ENCODE results near the gene ATP5F1E. TPM values are rescaled to one million over a fixed set of nuclear protein-coding genes. Genes with fewer than 3 reads are reported as not detected.

ATP5F1E gene
- total and polyA plus RNA-seq, 4 donors, result 11.7 to 148 (median 27.7) TPM

DNA sequence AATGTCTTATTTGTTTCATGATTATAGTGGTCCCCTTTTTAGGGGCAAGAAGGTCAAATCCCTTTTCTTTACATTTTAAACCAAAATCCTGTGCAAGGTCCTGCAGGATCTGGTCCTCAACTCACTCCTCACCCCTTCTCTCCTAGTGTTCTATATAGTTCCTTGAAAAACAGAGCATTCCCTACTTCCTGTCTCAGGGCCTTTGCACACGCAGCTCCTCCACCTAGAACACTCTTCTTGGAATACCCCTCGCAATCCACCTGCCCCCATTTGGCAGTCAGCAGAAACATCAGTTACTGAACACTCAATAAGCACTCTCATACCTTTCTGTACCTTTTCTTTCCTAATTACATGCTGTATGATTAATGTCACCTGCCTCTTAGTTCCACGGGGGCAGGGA is 3.2 kb upstream of the ATP5F1E start:
- no peaks in the 10 kb centered on the region for H3K9me3 ChIP-seq (ENCODE audit: control insufficient read depth in 4 of 4, low read length in 3 of 4)
- H3K9ac ChIP-seq (ENCODE audit: low read depth in 1 of 2, low read length in 2 of 2), result no peak overlapping the region
- no peak for DNase-seq (ENCODE audit: low spot score)
- H3K27ac ChIP-seq (ENCODE audit: low read depth in 1 of 2, low read length in 2 of 2), result no peak overlapping the region
- H3K4me1 ChIP-seq (ENCODE audit: control insufficient read depth in 4 of 4, insufficient read depth in 4 of 4, low read length in 3 of 4), result peaks cover 4 to 16% (median 13%) of the 10 kb centered on the region in 4 donors
- 86% methylated on average over 3 of the region's 3 CpGs for WGBS
- no peak for TF ChIP-seq EGR1 (IDR thresholded peaks at IDR 0.05; ENCODE audit: low read depth in 2 of 2)
- TF ChIP-seq, protein P1, sequence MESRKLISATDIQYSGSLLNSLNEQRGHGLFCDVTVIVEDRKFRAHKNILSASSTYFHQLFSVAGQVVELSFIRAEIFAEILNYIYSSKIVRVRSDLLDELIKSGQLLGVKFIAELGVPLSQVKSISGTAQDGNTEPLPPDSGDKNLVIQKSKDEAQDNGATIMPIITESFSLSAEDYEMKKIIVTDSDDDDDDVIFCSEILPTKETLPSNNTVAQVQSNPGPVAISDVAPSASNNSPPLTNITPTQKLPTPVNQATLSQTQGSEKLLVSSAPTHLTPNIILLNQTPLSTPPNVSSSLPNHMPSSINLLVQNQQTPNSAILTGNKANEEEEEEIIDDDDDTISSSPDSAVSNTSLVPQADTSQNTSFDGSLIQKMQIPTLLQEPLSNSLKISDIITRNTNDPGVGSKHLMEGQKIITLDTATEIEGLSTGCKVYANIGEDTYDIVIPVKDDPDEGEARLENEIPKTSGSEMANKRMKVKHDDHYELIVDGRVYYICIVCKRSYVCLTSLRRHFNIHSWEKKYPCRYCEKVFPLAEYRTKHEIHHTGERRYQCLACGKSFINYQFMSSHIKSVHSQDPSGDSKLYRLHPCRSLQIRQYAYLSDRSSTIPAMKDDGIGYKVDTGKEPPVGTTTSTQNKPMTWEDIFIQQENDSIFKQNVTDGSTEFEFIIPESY (IDR thresholded peaks at IDR 0.05), result no peak
- no peak for TF ChIP-seq FOXA2 (IDR thresholded peaks at IDR 0.05)
- peaks cover 11 to 38% (median 31%) of the 10 kb centered on the region in 4 donors for H3K36me3 ChIP-seq (ENCODE audit: control insufficient read depth in 4 of 4, insufficient read depth in 3 of 4, low read depth in 1 of 4, low read length in 3 of 4)
- H3K4me3 ChIP-seq (ENCODE audit: low read depth in 1 of 3, low read length in 3 of 3), result no peak overlapping the region
- H3K27me3 ChIP-seq (ENCODE audit: control insufficient read depth in 4 of 4, insufficient read depth in 4 of 4, low read length in 3 of 4), result no peaks in the 10 kb centered on the region

DNA sequence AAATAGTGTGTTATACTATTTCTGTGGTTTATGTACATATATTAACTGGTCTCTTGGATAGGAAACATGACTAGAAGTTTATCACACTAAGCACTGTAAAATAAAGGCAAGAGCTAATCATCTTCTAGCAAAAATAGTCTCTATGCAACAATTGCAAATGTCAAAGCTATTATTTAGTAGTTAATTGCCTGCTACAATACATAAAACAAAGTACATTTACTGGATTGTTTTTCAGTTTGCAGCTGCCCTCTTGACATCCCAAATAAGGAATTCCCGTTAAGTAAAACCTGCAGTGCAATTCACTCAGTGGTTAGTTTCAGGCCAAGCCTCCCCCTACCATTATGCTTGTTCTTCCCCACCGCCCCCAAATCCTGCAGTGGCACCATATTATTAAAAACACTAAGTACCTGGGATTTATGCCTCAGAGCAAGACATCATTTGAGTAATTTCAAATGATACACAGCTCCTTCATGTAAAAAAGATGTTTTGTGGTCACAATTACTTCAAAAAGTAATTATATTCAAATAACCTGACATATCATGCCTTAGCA is 1.6 kb upstream of the ATP5F1E start:
- H3K36me3 ChIP-seq (ENCODE audit: control insufficient read depth in 4 of 4, insufficient read depth in 3 of 4, low read depth in 1 of 4, low read length in 3 of 4), result peaks cover 12 to 42% (median 41%) of the 10 kb centered on the region in 4 donors
- 94% methylated on average over 2 of the region's 2 CpGs for WGBS

More for the DNA sequence above, 1.6 kb upstream of the ATP5F1E start:
- no peak overlapping the region for H3K27ac ChIP-seq (ENCODE audit: low read depth in 1 of 2, low read length in 2 of 2)
- no peak for DNase-seq (ENCODE audit: low spot score)
- no peak overlapping the region for H3K9ac ChIP-seq (ENCODE audit: low read depth in 1 of 2, low read length in 2 of 2)
- H3K27me3 ChIP-seq (ENCODE audit: control insufficient read depth in 4 of 4, insufficient read depth in 4 of 4, low read length in 3 of 4), result no peaks in the 10 kb centered on the region
- peaks cover 3 to 17% (median 16%) of the 10 kb centered on the region in 4 donors for H3K4me1 ChIP-seq (ENCODE audit: control insufficient read depth in 4 of 4, insufficient read depth in 4 of 4, low read length in 3 of 4)
- no peaks in the 10 kb centered on the region for H3K9me3 ChIP-seq (ENCODE audit: control insufficient read depth in 4 of 4, low read length in 3 of 4)
- H3K4me3 ChIP-seq (ENCODE audit: low read depth in 1 of 3, low read length in 3 of 3), result no peak overlapping the region
- TF ChIP-seq, protein P1 (IDR thresholded peaks at IDR 0.05), result no peak
- TF ChIP-seq FOXA2 (IDR thresholded peaks at IDR 0.05) (no peak), RAD21 (IDR thresholded peaks at IDR 0.05) (no peak), RXRA (IDR thresholded peaks at IDR 0.05) (no peak), GABPA (IDR thresholded peaks at IDR 0.05 in 1 of 2, conservative IDR thresholded peaks at IDR 0.05 in 1 of 2) (no peak), FOXA1 (IDR thresholded peaks at IDR 0.05) (no peak), NR2F2 (IDR thresholded peaks at IDR 0.05) (no peak), SP1 (IDR thresholded peaks at IDR 0.05) (no peak)
- TF ChIP-seq, protein P2, sequence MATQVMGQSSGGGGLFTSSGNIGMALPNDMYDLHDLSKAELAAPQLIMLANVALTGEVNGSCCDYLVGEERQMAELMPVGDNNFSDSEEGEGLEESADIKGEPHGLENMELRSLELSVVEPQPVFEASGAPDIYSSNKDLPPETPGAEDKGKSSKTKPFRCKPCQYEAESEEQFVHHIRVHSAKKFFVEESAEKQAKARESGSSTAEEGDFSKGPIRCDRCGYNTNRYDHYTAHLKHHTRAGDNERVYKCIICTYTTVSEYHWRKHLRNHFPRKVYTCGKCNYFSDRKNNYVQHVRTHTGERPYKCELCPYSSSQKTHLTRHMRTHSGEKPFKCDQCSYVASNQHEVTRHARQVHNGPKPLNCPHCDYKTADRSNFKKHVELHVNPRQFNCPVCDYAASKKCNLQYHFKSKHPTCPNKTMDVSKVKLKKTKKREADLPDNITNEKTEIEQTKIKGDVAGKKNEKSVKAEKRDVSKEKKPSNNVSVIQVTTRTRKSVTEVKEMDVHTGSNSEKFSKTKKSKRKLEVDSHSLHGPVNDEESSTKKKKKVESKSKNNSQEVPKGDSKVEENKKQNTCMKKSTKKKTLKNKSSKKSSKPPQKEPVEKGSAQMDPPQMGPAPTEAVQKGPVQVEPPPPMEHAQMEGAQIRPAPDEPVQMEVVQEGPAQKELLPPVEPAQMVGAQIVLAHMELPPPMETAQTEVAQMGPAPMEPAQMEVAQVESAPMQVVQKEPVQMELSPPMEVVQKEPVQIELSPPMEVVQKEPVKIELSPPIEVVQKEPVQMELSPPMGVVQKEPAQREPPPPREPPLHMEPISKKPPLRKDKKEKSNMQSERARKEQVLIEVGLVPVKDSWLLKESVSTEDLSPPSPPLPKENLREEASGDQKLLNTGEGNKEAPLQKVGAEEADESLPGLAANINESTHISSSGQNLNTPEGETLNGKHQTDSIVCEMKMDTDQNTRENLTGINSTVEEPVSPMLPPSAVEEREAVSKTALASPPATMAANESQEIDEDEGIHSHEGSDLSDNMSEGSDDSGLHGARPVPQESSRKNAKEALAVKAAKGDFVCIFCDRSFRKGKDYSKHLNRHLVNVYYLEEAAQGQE (IDR thresholded peaks at IDR 0.05), result no peak

Measured in liver (tissue), 9 donors.